Sigmoid colon (tissue), 7 donors: Measurements from ENCODE around the gene KLRC4. TPM values are rescaled to one million over a fixed set of nuclear protein-coding genes. Genes with fewer than 3 reads are reported as not detected.

Source experiments
- DNase-seq: peaks from one replicate; pipeline ENCODE4 v3.0.0-alpha.2; 2019
- H3K27ac ChIP-seq, 4 donors: fragments of 200-600 bp; sonication (generic); one replicate each; pipeline ENCODE4 v1.5.1; 2016 to 2019; ENCODE audit warnings: mild to moderate bottlenecking in 1 of 4
- H3K27me3 ChIP-seq, 3 donors: fragments of 200-600 bp; sonication (generic); one replicate each; pipeline ENCODE4 v1.5.1; 2019; ENCODE audit warnings: mild to moderate bottlenecking in 1 of 3
- H3K36me3 ChIP-seq, 4 donors: fragments of 200-600 bp; sonication (generic); one replicate each; pipeline ENCODE4 v1.5.1; 2016 to 2019
- H3K4me1 ChIP-seq, 4 donors: fragments of 200-600 bp; sonication (generic); one replicate each; pipeline ENCODE4 v1.5.1; 2017 to 2019
- H3K4me3 ChIP-seq, 4 donors: fragments of 200-600 bp; sonication (generic); one replicate each; pipeline ENCODE4 v1.5.1; 2017 to 2019; ENCODE audit warnings: mild to moderate bottlenecking in 2 of 4, moderate library complexity in 1 of 4
- H3K9me3 ChIP-seq, 4 donors: fragments of 200-600 bp in 3 of 4; sonication (generic) in 3 of 4; one replicate each; pipeline versions ENCODE4 v1.5.1 to v1.6.1; 2013 to 2019
- CTCF ChIP-seq, 4 experiments: fragments of 450-650 bp in 3 of 4; fragments of 200-600 bp in 1 of 4; IDR thresholded peaks; one replicate each; pipeline ENCODE4 v1.5.1; 2016 to 2019; ENCODE audit warnings: antibody characterized with exemption in 4 of 4, mild to moderate bottlenecking in 3 of 4, moderate library complexity in 2 of 4
- EP300 ChIP-seq, 4 donors: sonication (generic); formaldehyde crosslinking; IDR thresholded peaks; one replicate each; pipeline ENCODE4 v1.6.1; 2017; ENCODE audit warnings: antibody characterized with exemption in 4 of 4
- POLR2A ChIP-seq, 2 donors: fragments of 450-650 bp; IDR thresholded peaks; one replicate each; pipeline ENCODE4 v1.6.1; 2016; ENCODE audit warnings: antibody characterized with exemption in 2 of 2, mild to moderate bottlenecking in 2 of 2, moderate library complexity in 2 of 2
- POLR2AphosphoS5 ChIP-seq, 4 donors: sonication (generic); formaldehyde crosslinking; IDR thresholded peaks; one replicate each; pipeline ENCODE4 v1.6.1; 2017; ENCODE audit warnings: antibody characterized with exemption in 4 of 4
- WGBS, 2 donors: extraction: QIAGEN DNeasy Blood & Tissue Kit; methylation state at CpG; one replicate each; pipeline ENCODE4 v1.1.7; 2013; 5-methylcytosine and 5-hydroxymethylcytosine counted together
- intact Hi-C: fragments of 100-400 bp; cut with DNase I; formaldehyde crosslinking; loops from one replicate; pipeline ENCODE4 v1.15.1; 2023
- polyA plus RNA-seq, 3 donors: library from polyadenylated mRNA; stranded (reverse); fragments of 200-250 nt; gene quantifications; one replicate each; pipeline ENCODE4 v1.2.3, GENCODE V29; 2013
- total RNA-seq, 4 donors: library from RNA; depleted of rRNA; stranded (reverse); fragments of >200 nt; gene quantifications; one replicate each; pipeline ENCODE4 v1.1.0, GENCODE V29; 2016
- donor health status: healthy with polysubstance abuse.
- donor health status: Bipolar disorder and iron deficiency.
- donor health status: healthy.

The KLRC4 gene, protein sequence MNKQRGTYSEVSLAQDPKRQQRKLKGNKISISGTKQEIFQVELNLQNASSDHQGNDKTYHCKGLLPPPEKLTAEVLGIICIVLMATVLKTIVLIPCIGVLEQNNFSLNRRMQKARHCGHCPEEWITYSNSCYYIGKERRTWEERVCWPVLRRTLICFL
- total RNA-seq (under 1 TPM in 1 of 4 donors, not detected in 3; 0.54 TPM), polyA plus RNA-seq (under 1 TPM in 1 of 3 donors, not detected in 2; 0.23 TPM)

DNA sequence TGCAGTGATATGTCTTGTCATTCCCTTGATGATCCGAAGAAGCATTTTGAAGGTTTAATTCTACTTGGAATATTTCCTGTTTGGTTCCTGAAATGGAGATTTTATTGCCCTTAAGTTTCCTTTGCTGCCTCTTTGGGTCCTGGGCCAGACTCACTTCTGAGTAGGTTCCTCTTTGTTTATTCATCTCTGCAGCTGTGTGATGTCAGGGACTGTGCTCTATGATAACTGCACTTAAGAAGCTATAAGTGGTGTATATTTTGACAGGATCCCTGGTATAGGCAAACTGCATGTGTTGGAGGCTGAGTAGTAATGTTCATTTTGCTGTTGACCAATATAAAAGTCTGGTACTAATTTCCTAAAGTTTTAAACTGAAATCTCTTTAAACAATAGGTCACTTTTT, at the start of gene KLRC4:
KLRC4 (minus strand) TSS at position 366 of the 400 bp plus-strand sequence; CDS start at position 184, 182 bp downstream.
- H3K4me1 ChIP-seq: peaks cover 0 to 5% (median 0%) of the 10 kb centered on the region in 4 donors
- WGBS, 2 donors: 0 to 13% methylated on average over 1 of the region's 1 CpG
- H3K36me3 ChIP-seq: no peaks in the 10 kb centered on the region
- H3K27ac ChIP-seq: no peak within 1 kb of the TSS
- no peaks in the 10 kb centered on the region for H3K9me3 ChIP-seq
- no peak within 1 kb of the TSS for H3K4me3 ChIP-seq
- H3K27me3 ChIP-seq: no peaks in the 10 kb centered on the region
- TF ChIP-seq CTCF (IDR thresholded peaks at IDR 0.05) (no peak), EP300 (IDR thresholded peaks at IDR 0.05) (no peak), POLR2AphosphoS5 (IDR thresholded peaks at IDR 0.05) (no peak), POLR2A (IDR thresholded peaks at IDR 0.05) (no peak)
- DNase-seq: no peak
- intact Hi-C loops: no loop called here

DNA sequence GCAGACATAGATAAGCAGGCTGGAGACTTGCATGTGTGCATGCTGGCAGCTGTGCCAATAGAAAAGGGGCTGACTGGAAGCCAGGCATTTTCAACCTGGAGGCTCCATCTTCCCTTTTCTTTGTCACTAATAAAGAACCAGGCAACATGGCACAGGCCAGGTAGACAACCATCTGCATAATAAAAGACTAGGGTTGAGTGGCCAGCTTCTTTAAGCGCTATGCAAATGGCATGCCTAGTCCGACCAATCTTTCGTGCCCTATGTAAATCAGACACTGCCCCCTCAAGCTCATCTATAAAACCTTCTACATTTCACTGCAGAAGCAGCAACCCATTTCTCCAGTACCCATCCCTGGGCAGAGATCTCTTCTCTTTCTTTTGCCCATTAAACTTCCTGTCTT, 48.2 kb upstream of the KLRC4 start:
- H3K4me1 ChIP-seq: no peaks in the 10 kb centered on the region
- peaks cover 0 to 14% (median 2%) of the 10 kb centered on the region in 4 donors for H3K9me3 ChIP-seq
- TF ChIP-seq POLR2AphosphoS5 (IDR thresholded peaks at IDR 0.05): no peak
- TF ChIP-seq CTCF (IDR thresholded peaks at IDR 0.05): no peak
- no peak for TF ChIP-seq EP300 (IDR thresholded peaks at IDR 0.05)
- no peak for TF ChIP-seq POLR2A (IDR thresholded peaks at IDR 0.05)
- H3K27me3 ChIP-seq: no peaks in the 10 kb centered on the region
- no peak for DNase-seq
- 93 to 99% methylated on average over 3 of the region's 3 CpGs for WGBS, 2 donors
- intact Hi-C loops: no loop called here
- H3K4me3 ChIP-seq: no peak overlapping the region
- H3K36me3 ChIP-seq: no peaks in the 10 kb centered on the region
- no peak overlapping the region for H3K27ac ChIP-seq

DNA sequence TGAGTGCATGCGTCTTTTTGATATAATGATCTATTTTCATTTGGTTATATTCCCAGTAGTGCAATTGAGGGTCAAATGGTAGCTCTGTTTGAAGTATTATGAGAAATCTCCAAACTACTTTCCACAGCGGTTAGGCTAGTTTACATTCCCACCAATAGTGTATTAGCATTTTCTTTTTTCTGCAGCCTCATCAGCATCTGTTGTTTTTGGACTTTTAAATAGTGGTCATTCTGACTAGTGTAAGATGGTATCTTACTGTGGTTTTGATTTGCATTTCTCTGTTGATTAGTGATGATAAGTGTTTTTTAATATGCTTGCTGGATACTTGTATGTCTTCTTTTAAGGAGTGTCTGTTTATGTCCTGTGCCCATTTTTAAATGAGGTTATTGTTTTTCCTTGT, 47.3 kb upstream of the KLRC4 start:
- intact Hi-C loops: no loop called here
- Histone ChIP-seq H3K27me3 (no peaks in the 10 kb centered on the region), H3K9me3 (peaks cover 0 to 14% (median 2%) of the 10 kb centered on the region in 4 donors), H3K27ac (no peak overlapping the region), H3K4me1 (no peaks in the 10 kb centered on the region), H3K4me3 (no peak overlapping the region), H3K36me3 (peaks cover 0 to 3% (median 0%) of the 10 kb centered on the region in 4 donors)
- WGBS, 2 donors: 94 to 98% methylated on average over 2 of the region's 2 CpGs
- TF ChIP-seq EP300 (IDR thresholded peaks at IDR 0.05): no peak
- TF ChIP-seq POLR2AphosphoS5 (IDR thresholded peaks at IDR 0.05): no peak
- no peak for TF ChIP-seq CTCF (IDR thresholded peaks at IDR 0.05)
- no peak for TF ChIP-seq POLR2A (IDR thresholded peaks at IDR 0.05)
- DNase-seq: no peak

- Histone ChIP-seq H3K9me3 (peaks cover 0 to 14% (median 2%) of the 10 kb centered on the region in 4 donors), H3K36me3 (peaks cover 0 to 3% (median 0%) of the 10 kb centered on the region in 4 donors), H3K4me1 (no peaks in the 10 kb centered on the region), H3K27me3 (no peaks in the 10 kb centered on the region), H3K27ac (no peak overlapping the region), H3K4me3 (no peak overlapping the region)
- WGBS, 2 donors: 96 to 97% methylated on average over 1 of the region's 1 CpG
- no peak for DNase-seq
- TF ChIP-seq POLR2AphosphoS5 (IDR thresholded peaks at IDR 0.05) (no peak), EP300 (IDR thresholded peaks at IDR 0.05) (no peak), CTCF (IDR thresholded peaks at IDR 0.05) (no peak), POLR2A (IDR thresholded peaks at IDR 0.05) (no peak)
- intact Hi-C loops: no loop called here
Observed at GRCh38 chr12:10455766-10456165, 46.2 kb upstream of the KLRC4 start.

- Histone ChIP-seq H3K4me3 (no peak overlapping the region), H3K27me3 (no peaks in the 10 kb centered on the region), H3K27ac (no peak overlapping the region), H3K4me1 (no peaks in the 10 kb centered on the region), H3K9me3 (peaks cover 0 to 14% (median 2%) of the 10 kb centered on the region in 4 donors), H3K36me3 (peaks cover 0 to 3% (median 0%) of the 10 kb centered on the region in 4 donors)
- DNase-seq: no peak
- no peak for TF ChIP-seq POLR2A (IDR thresholded peaks at IDR 0.05)
- no peak for TF ChIP-seq POLR2AphosphoS5 (IDR thresholded peaks at IDR 0.05)
- no peak for TF ChIP-seq EP300 (IDR thresholded peaks at IDR 0.05)
- no peak for TF ChIP-seq CTCF (IDR thresholded peaks at IDR 0.05)
- intact Hi-C loops: no loop called here
- 61 to 72% methylated on average over 1 of the region's 1 CpG for WGBS, 2 donors
Observed at GRCh38 chr12:10454531-10454930, 45.0 kb upstream of the KLRC4 start.
